Astrocyte of the spinal cord (primary cell): ENCODE results near the gene NRSN2.
A peak's percentile ranks its signal among the peaks of the same experiment; 100 is the strongest.

ENCODE experiments used
- DNase-seq: peaks from one replicate; pipeline ENCODE4 v3.0.0; 2011; ENCODE audit warnings: low read depth, low spot score
- H3K4me3 ChIP-seq: 2 replicates; pipeline ENCODE4 v1.5.1; 2011; ENCODE audit warnings: low read depth, mild to moderate bottlenecking, low read length, moderate library complexity
- CTCF ChIP-seq: IDR thresholded peaks from 2 replicates; pipeline ENCODE4 v1.5.1; 2012; ENCODE audit warnings: low read depth, mild to moderate bottlenecking, low read length, inconsistent platforms
- in situ Hi-C: cut with HindIII; loops from 2 replicates; pipeline ENCODE4 v1.10.0; 2017; ENCODE audit warnings: low sequenced_read_pairs

NRSN2 gene

GRCh38 chr20:400454-401275 lies 53.8 kb downstream of the NRSN2 start:
- no peak for TF ChIP-seq CTCF
- no peak overlapping the region for H3K4me3 ChIP-seq
- no peak for DNase-seq
- in situ Hi-C loops: no loop called here

GRCh38 chr20:401682-402495 lies 55.0 kb downstream of the NRSN2 start:
- peak; percentile 55 for DNase-seq
- no peak overlapping the region for H3K4me3 ChIP-seq
- in situ Hi-C loops: no loop called here
- no peak for TF ChIP-seq CTCF

GRCh38 chr20:402496-402885 lies 55.6 kb downstream of the NRSN2 start:
- no peak for DNase-seq
- TF ChIP-seq CTCF: no peak
- no peak overlapping the region for H3K4me3 ChIP-seq
- in situ Hi-C loops: no loop called here

GRCh38 chr20:402898-403581 lies 56.1 kb downstream of the NRSN2 start:
- no peak for DNase-seq
- no peak overlapping the region for H3K4me3 ChIP-seq
- in situ Hi-C loops: no loop called here
- no peak for TF ChIP-seq CTCF

- no peak for DNase-seq
- no peak for TF ChIP-seq CTCF
- H3K4me3 ChIP-seq: no peak overlapping the region
- in situ Hi-C loops: no loop called here
Observed at GRCh38 chr20:403582-403957, 56.7 kb downstream of the NRSN2 start.

GRCh38 chr20:404088-404487 lies 57.2 kb downstream of the NRSN2 start:
- TF ChIP-seq CTCF: no peak
- H3K4me3 ChIP-seq: no peak overlapping the region
- DNase-seq: no peak
- in situ Hi-C loops: no loop called here
